ENCODE results near the gene ALDH4A1.

DNA sequence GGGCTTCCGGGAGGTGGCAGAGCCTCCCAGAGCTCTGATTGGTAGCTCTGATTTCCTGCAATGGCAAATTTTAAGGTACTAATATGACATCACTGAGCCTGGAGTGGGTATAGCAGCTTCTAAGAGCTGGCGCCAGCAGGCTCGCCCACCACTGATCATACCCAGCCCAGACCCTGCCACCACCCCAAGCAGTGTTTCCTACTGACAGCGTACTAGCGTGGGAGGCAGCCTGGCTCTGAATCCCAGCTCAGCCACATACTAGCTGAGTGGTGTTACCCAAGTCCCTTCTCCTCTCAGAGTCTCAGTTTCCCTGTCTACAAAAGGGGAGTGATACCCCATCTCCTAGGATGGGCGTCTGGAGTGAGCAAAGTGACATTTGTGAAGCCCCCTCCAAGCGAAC is 13.0 kb upstream of the ALDH4A1 start:
- no peak for TF ChIP-seq GATA3 (IDR thresholded peaks at IDR 0.05; ENCODE audit: low read depth, low read length)
- TF ChIP-seq GATA2 (IDR thresholded peaks at IDR 0.05; ENCODE audit: low read depth, low read length): no peak
